Ovary (tissue), 3 donors: ENCODE data around the gene ZMIZ1.

ENCODE experiments used
- POLR2A ChIP-seq: fragments of 450-650 bp; IDR thresholded peaks from one replicate; pipeline ENCODE4 v1.6.1; 2017; ENCODE audit warnings: antibody characterized with exemption, mild to moderate bottlenecking, moderate library complexity
- TF ChIP-seq, protein P1 (sequence below), 3 donors: fragments of 450-650 bp in 2 of 3; fragments of 200-600 bp in 1 of 3; IDR thresholded peaks; one replicate each; pipeline versions ENCODE4 v1.5.1 to v1.8.0; 2016 to 2022; ENCODE audit warnings: antibody characterized with exemption in 3 of 3, mild to moderate bottlenecking in 1 of 3
- donor health status: DM: no; HTN: no; CAD: no.

DNA sequence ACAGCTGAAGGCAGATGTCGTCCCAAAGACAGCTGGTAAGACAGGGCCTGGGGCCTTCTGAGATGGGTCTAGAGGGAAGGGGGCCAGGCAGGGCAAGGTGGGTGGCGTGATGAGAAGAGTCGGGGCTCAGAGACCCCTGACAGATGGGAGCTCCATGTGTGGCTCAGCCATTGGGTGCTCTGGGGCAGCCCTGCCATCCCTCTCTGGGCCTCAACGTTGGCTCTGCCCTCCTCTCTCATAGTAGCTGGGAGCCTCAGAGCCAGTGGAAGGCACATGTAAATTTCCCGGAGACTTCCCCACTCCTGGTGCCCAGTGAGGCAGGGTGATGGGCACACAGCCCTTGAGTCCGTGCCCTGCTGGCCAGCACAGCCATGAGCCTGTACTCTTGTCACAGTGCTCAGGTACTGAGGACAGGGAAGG is 280.3 kb downstream of the ZMIZ1 start:
- TF ChIP-seq, protein P1, sequence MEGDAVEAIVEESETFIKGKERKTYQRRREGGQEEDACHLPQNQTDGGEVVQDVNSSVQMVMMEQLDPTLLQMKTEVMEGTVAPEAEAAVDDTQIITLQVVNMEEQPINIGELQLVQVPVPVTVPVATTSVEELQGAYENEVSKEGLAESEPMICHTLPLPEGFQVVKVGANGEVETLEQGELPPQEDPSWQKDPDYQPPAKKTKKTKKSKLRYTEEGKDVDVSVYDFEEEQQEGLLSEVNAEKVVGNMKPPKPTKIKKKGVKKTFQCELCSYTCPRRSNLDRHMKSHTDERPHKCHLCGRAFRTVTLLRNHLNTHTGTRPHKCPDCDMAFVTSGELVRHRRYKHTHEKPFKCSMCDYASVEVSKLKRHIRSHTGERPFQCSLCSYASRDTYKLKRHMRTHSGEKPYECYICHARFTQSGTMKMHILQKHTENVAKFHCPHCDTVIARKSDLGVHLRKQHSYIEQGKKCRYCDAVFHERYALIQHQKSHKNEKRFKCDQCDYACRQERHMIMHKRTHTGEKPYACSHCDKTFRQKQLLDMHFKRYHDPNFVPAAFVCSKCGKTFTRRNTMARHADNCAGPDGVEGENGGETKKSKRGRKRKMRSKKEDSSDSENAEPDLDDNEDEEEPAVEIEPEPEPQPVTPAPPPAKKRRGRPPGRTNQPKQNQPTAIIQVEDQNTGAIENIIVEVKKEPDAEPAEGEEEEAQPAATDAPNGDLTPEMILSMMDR (IDR thresholded peaks at IDR 0.05), result no peak
- no peak for TF ChIP-seq POLR2A
